ENCODE results near the gene CLMP.

The CLMP gene

GRCh38 chr11:123195188-123196059 is at the start of gene CLMP:
CLMP (minus strand) TSS chr11:123195248; CDS start chr11:123194940, 308 bp downstream.
- no peak for DNase-seq (ENCODE audit: low read depth)

GRCh38 chr11:123241874-123242543 is 47.0 kb upstream of the CLMP start:
- no peak for TF ChIP-seq CTCF (IDR thresholded peaks at IDR 0.05; ENCODE audit: insufficient read depth, low read depth, low read length, missing control alignments)
- H3K4me3 ChIP-seq (ENCODE audit: low read depth, low read length) = no peak overlapping the region
- DNase-seq (ENCODE audit: low read depth) = no peak

More at GRCh38 chr11:123195188-123196059, at the start of gene CLMP:
- H3K4me3 ChIP-seq (ENCODE audit: low read depth, low read length) = no peak within 1 kb of the TSS
- TF ChIP-seq CTCF (IDR thresholded peaks at IDR 0.05; ENCODE audit: insufficient read depth, low read depth, low read length, missing control alignments) = no peak

- TF ChIP-seq CTCF (IDR thresholded peaks at IDR 0.05; ENCODE audit: insufficient read depth, low read depth, low read length, missing control alignments) = no peak
- no peak overlapping the region for H3K4me3 ChIP-seq (ENCODE audit: low read depth, low read length)
- DNase-seq (ENCODE audit: low read depth) = no peak
Measured at GRCh38 chr11:123241294-123241693, 46.2 kb upstream of the CLMP start.

- no peak for DNase-seq (ENCODE audit: low read depth)
- TF ChIP-seq CTCF (IDR thresholded peaks at IDR 0.05; ENCODE audit: insufficient read depth, low read depth, low read length, missing control alignments) = no peak
- no peak overlapping the region for H3K4me3 ChIP-seq (ENCODE audit: low read depth, low read length)
Measured at GRCh38 chr11:123239191-123240150, 44.4 kb upstream of the CLMP start.

- DNase-seq (ENCODE audit: low read depth) = no peak
- H3K4me3 ChIP-seq (ENCODE audit: low read depth, low read length) = no peak overlapping the region
- TF ChIP-seq CTCF (IDR thresholded peaks at IDR 0.05; ENCODE audit: insufficient read depth, low read depth, low read length, missing control alignments) = no peak
Measured at GRCh38 chr11:123238297-123238696, 43.2 kb upstream of the CLMP start.

GRCh38 chr11:123236879-123237278 is 41.8 kb upstream of the CLMP start:
- no peak for TF ChIP-seq CTCF (IDR thresholded peaks at IDR 0.05; ENCODE audit: insufficient read depth, low read depth, low read length, missing control alignments)
- DNase-seq (ENCODE audit: low read depth) = no peak

More at GRCh38 chr11:123236879-123237278, 41.8 kb upstream of the CLMP start:
- H3K4me3 ChIP-seq (ENCODE audit: low read depth, low read length) = no peak overlapping the region
